WTC11 (cell line): Measurements from ENCODE around the gene AK2. TPM values are rescaled to one million over a fixed set of nuclear protein-coding genes. Genes with fewer than 3 reads are reported as not detected.

Experiments
- ATAC-seq: fragments of 200-7000 bp; cut with Tn5 transposase; 2 replicates; pipeline ENCODE4 v1.10.0; 2021; ENCODE audit warnings: mild to moderate bottlenecking, moderate library complexity
- CTCF ChIA-PET: fragments of 300-600 bp; sonication (Branson Sonifier 250); formaldehyde crosslinking; loops from one replicate; lab custom pipeline; 2021; ENCODE audit warnings: antibody characterized with exemption; lab: Charles Lee
- POLR2A ChIA-PET: fragments of 350-600 bp; sonication (Branson Sonifier 250); formaldehyde crosslinking; loops from one replicate; lab custom pipeline; 2021; ENCODE audit warnings: antibody characterized with exemption; lab: Charles Lee
- DNase-seq: peaks from one replicate; pipeline ENCODE4 v3.0.0; 2021; ENCODE audit warnings: low spot score
- H3K27ac Mint-ChIP-seq: 2 replicates; pipeline ENCODE4 v1.8.0; 2021; ENCODE audit warnings: mixed read lengths
- H3K27me3 Mint-ChIP-seq: 2 replicates; pipeline ENCODE4 v1.8.0; 2021; ENCODE audit warnings: low read depth, mild to moderate bottlenecking, moderate library complexity, mixed read lengths
- H3K36me3 Mint-ChIP-seq: 2 replicates; pipeline ENCODE4 v1.8.0; 2021; ENCODE audit warnings: mixed read lengths
- H3K4me1 Mint-ChIP-seq: 2 replicates; pipeline ENCODE4 v1.8.0; 2022; ENCODE audit warnings: mixed read lengths
- H3K4me3 Mint-ChIP-seq: 2 replicates; pipeline ENCODE4 v1.8.0; 2021; ENCODE audit warnings: mild to moderate bottlenecking, moderate library complexity, mixed read lengths
- H3K9me3 Mint-ChIP-seq: 2 replicates; pipeline ENCODE4 v1.8.0; 2021; ENCODE audit warnings: mixed read lengths
- ARID4B ChIP-seq: sonication (generic); formaldehyde crosslinking; IDR thresholded peaks from 2 replicates; pipeline ENCODE4 v1.8.0; 2023; ENCODE audit warnings: missing genetic modification reagents, mild to moderate bottlenecking, borderline replicate concordance
- ATF1 ChIP-seq: sonication (generic); formaldehyde crosslinking; IDR thresholded peaks from 2 replicates; pipeline ENCODE4 v1.8.1; 2023; ENCODE audit warnings: mild to moderate bottlenecking, moderate library complexity, missing genetic modification reagents
- CREB1 ChIP-seq: sonication (generic); formaldehyde crosslinking; IDR thresholded peaks from 2 replicates; pipeline ENCODE4 v1.8.0; 2023; ENCODE audit warnings: mild to moderate bottlenecking, missing genetic modification reagents
- E2F4 ChIP-seq: sonication (generic); formaldehyde crosslinking; IDR thresholded peaks from 2 replicates; pipeline ENCODE4 v1.8.1; 2022; ENCODE audit warnings: low read depth, mild to moderate bottlenecking, moderate library complexity, missing genetic modification reagents, borderline replicate concordance
- EMX1 ChIP-seq: fragments of 250-450 bp; sonication (Bioruptor Pico); IDR thresholded peaks from 2 replicates; pipeline ENCODE4 v1.8.0; 2021; ENCODE audit warnings: mild to moderate bottlenecking
- GABPB1 ChIP-seq: sonication (generic); formaldehyde crosslinking; IDR thresholded peaks from 2 replicates; pipeline ENCODE4 v1.8.1; 2023; ENCODE audit warnings: mild to moderate bottlenecking, missing genetic modification reagents
- JAZF1 ChIP-seq: fragments of 250-450 bp; sonication (Bioruptor Pico); IDR thresholded peaks from 2 replicates; pipeline ENCODE4 v1.9.0; 2021; ENCODE audit warnings: moderate library complexity, mild to moderate bottlenecking, inconsistent platforms
- MYBL2 ChIP-seq: sonication (generic); formaldehyde crosslinking; IDR thresholded peaks from 2 replicates; pipeline ENCODE4 v1.8.1; 2023; ENCODE audit warnings: mild to moderate bottlenecking, moderate library complexity, missing genetic modification reagents
- NFYB ChIP-seq: sonication (generic); formaldehyde crosslinking; conservative IDR thresholded peaks from 2 replicates; pipeline ENCODE4 v1.8.0; 2022; ENCODE audit warnings: low read depth, missing genetic modification reagents
- NR1H2 ChIP-seq: sonication (generic); formaldehyde crosslinking; IDR thresholded peaks from 2 replicates; pipeline ENCODE4 v1.9.0; 2021; ENCODE audit warnings: mild to moderate bottlenecking, moderate library complexity, missing genetic modification reagents
- SMAD4 ChIP-seq: sonication (generic); formaldehyde crosslinking; IDR thresholded peaks from 2 replicates; pipeline ENCODE4 v1.8.0; 2022; ENCODE audit warnings: mild to moderate bottlenecking, missing genetic modification reagents
- TCF7 ChIP-seq: sonication (generic); formaldehyde crosslinking; IDR thresholded peaks from 2 replicates; pipeline ENCODE4 v1.8.0; 2022; ENCODE audit warnings: mild to moderate bottlenecking, low read depth, missing genetic modification reagents, moderate library complexity
- ZNF512 ChIP-seq: sonication (generic); formaldehyde crosslinking; IDR thresholded peaks from 2 replicates; pipeline ENCODE4 v1.8.1; 2022; ENCODE audit warnings: missing genetic modification reagents, borderline replicate concordance
- total RNA-seq: library from RNA; stranded (reverse); gene quantifications from 3 replicates; pipeline ENCODE4 v1.2.3, GENCODE V29; 2021
- TF ChIP-seq, protein P1 (sequence below): sonication (generic); formaldehyde crosslinking; conservative IDR thresholded peaks from 2 replicates; pipeline ENCODE4 v1.8.1; 2022; ENCODE audit warnings: mild to moderate bottlenecking, missing genetic modification reagents
- TF ChIP-seq, protein P2 (sequence below): sonication (generic); formaldehyde crosslinking; IDR thresholded peaks from 2 replicates; pipeline ENCODE4 v1.8.0; 2022; ENCODE audit warnings: mild to moderate bottlenecking, missing genetic modification reagents
- TF ChIP-seq, protein P3 (sequence below): sonication (generic); formaldehyde crosslinking; IDR thresholded peaks from 2 replicates; pipeline ENCODE4 v1.8.0; 2022; ENCODE audit warnings: missing genetic modification reagents
- TF ChIP-seq, protein P4 (sequence below): sonication (generic); formaldehyde crosslinking; IDR thresholded peaks from 2 replicates; pipeline ENCODE4 v1.8.1; 2023; ENCODE audit warnings: mild to moderate bottlenecking, moderate library complexity, missing genetic modification reagents

AK2 gene
- total RNA-seq, 1 experiment from 2014 or later = 124 TPM

GRCh38 chr1:32966900-32967299 is 69.8 kb downstream of the AK2 start (continued):
- no peak for TF ChIP-seq ARID4B (CRISPR knock-in tag)
- no peak for TF ChIP-seq JAZF1 (CRISPR knock-in tag)
- TF ChIP-seq ZNF512 (CRISPR knock-in tag) = no peak
- TF ChIP-seq EMX1 = no peak
- TF ChIP-seq, protein P1, sequence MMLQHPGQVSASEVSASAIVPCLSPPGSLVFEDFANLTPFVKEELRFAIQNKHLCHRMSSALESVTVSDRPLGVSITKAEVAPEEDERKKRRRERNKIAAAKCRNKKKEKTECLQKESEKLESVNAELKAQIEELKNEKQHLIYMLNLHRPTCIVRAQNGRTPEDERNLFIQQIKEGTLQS (CRISPR knock-in tag) = no peak

GRCh38 chr1:32965251-32965747 is 71.4 kb downstream of the AK2 start:
- CTCF ChIA-PET = interaction anchor here (0.7 to 2.6 kb wide), 8 partner anchors 15 to 90 kb away, joined by 3 to 13 read pairs (median 7); no protein-coding TSS in a partner anchor
- H3K36me3 Mint-ChIP-seq = no peaks in the 10 kb centered on the region
- H3K27me3 Mint-ChIP-seq = peaks cover 47% of the 10 kb centered on the region
- H3K4me1 Mint-ChIP-seq = peaks cover 28% of the 10 kb centered on the region
- TF ChIP-seq GABPB1 (CRISPR knock-in tag) (no peak), NFYB (CRISPR knock-in tag) (no peak), SMAD4 (CRISPR knock-in tag) (no peak), JAZF1 (CRISPR knock-in tag) (no peak), TCF7 (no peak), CREB1 (CRISPR knock-in tag) (no peak), E2F4 (no peak), ATF1 (CRISPR knock-in tag) (no peak), MYBL2 (no peak), NR1H2 (CRISPR knock-in tag) (no peak)
- TF ChIP-seq, protein P2, sequence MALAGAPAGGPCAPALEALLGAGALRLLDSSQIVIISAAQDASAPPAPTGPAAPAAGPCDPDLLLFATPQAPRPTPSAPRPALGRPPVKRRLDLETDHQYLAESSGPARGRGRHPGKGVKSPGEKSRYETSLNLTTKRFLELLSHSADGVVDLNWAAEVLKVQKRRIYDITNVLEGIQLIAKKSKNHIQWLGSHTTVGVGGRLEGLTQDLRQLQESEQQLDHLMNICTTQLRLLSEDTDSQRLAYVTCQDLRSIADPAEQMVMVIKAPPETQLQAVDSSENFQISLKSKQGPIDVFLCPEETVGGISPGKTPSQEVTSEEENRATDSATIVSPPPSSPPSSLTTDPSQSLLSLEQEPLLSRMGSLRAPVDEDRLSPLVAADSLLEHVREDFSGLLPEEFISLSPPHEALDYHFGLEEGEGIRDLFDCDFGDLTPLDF (CRISPR knock-in tag) = no peak
- TF ChIP-seq, protein P3, sequence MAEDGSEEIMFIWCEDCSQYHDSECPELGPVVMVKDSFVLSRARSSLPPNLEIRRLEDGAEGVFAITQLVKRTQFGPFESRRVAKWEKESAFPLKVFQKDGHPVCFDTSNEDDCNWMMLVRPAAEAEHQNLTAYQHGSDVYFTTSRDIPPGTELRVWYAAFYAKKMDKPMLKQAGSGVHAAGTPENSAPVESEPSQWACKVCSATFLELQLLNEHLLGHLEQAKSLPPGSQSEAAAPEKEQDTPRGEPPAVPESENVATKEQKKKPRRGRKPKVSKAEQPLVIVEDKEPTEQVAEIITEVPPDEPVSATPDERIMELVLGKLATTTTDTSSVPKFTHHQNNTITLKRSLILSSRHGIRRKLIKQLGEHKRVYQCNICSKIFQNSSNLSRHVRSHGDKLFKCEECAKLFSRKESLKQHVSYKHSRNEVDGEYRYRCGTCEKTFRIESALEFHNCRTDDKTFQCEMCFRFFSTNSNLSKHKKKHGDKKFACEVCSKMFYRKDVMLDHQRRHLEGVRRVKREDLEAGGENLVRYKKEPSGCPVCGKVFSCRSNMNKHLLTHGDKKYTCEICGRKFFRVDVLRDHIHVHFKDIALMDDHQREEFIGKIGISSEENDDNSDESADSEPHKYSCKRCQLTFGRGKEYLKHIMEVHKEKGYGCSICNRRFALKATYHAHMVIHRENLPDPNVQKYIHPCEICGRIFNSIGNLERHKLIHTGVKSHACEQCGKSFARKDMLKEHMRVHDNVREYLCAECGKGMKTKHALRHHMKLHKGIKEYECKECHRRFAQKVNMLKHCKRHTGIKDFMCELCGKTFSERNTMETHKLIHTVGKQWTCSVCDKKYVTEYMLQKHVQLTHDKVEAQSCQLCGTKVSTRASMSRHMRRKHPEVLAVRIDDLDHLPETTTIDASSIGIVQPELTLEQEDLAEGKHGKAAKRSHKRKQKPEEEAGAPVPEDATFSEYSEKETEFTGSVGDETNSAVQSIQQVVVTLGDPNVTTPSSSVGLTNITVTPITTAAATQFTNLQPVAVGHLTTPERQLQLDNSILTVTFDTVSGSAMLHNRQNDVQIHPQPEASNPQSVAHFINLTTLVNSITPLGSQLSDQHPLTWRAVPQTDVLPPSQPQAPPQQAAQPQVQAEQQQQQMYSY (CRISPR knock-in tag) = no peak
- TF ChIP-seq, protein P4, sequence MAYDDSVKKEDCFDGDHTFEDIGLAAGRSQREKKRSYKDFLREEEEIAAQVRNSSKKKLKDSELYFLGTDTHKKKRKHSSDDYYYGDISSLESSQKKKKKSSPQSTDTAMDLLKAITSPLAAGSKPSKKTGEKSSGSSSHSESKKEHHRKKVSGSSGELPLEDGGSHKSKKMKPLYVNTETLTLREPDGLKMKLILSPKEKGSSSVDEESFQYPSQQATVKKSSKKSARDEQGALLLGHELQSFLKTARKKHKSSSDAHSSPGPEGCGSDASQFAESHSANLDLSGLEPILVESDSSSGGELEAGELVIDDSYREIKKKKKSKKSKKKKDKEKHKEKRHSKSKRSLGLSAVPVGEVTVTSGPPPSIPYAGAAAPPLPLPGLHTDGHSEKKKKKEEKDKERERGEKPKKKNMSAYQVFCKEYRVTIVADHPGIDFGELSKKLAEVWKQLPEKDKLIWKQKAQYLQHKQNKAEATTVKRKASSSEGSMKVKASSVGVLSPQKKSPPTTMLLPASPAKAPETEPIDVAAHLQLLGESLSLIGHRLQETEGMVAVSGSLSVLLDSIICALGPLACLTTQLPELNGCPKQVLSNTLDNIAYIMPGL = no peak
- TF ChIP-seq, all 79 proteins: peak for 0
- Mint-ChIP-seq H3K4me3 (peak overlapping the region; percentile 65), H3K27ac (no peak overlapping the region), H3K9me3 (no peaks in the 10 kb centered on the region)
- POLR2A ChIA-PET = interaction anchor here (0.5 to 2.1 kb wide), 7 partner anchors 7 to 571 kb away, joined by 3 to 8 read pairs (median 4); partner anchors contain the start of gene BSDC1
- ATAC-seq = no peak
- no peak for DNase-seq
